Ishikawa (cell line): ENCODE data around the gene TSPAN5.

Source experiments
- CEBPB ChIP-seq: IDR thresholded peaks from 2 replicates; pipeline ENCODE4 v1.6.1; 2012
- CREB1 ChIP-seq: IDR thresholded peaks from 2 replicates; pipeline ENCODE4 v1.6.1; 2012; ENCODE audit warnings: low read depth
- EP300 ChIP-seq: IDR thresholded peaks from 2 replicates; pipeline ENCODE4 v1.6.1; 2012; ENCODE audit warnings: borderline replicate concordance
- FOXM1 ChIP-seq: IDR thresholded peaks from 2 replicates; pipeline ENCODE4 v1.6.1; 2012; ENCODE audit warnings: low read depth, borderline replicate concordance
- RAD21 ChIP-seq: IDR thresholded peaks from 2 replicates; pipeline ENCODE4 v1.6.1; 2012; ENCODE audit warnings: low read depth
- REST ChIP-seq: IDR thresholded peaks from 2 replicates; pipeline ENCODE4 v1.6.1; 2012; ENCODE audit warnings: low read depth, mild to moderate bottlenecking
- TAF1 ChIP-seq: IDR thresholded peaks from 2 replicates; pipeline ENCODE4 v1.6.1; 2012; ENCODE audit warnings: low read depth, mild to moderate bottlenecking
- TEAD4 ChIP-seq: IDR thresholded peaks from 2 replicates; pipeline ENCODE4 v1.6.1; 2012
- YY1 ChIP-seq: IDR thresholded peaks from 2 replicates; pipeline ENCODE4 v1.6.1; 2012; ENCODE audit warnings: low read depth
- ZBTB7A ChIP-seq: IDR thresholded peaks from 2 replicates; pipeline ENCODE4 v1.6.1; 2012; ENCODE audit warnings: low read depth
- TF ChIP-seq, protein P1 (sequence below): IDR thresholded peaks from 2 replicates; pipeline ENCODE4 v1.6.1; 2012

DNA sequence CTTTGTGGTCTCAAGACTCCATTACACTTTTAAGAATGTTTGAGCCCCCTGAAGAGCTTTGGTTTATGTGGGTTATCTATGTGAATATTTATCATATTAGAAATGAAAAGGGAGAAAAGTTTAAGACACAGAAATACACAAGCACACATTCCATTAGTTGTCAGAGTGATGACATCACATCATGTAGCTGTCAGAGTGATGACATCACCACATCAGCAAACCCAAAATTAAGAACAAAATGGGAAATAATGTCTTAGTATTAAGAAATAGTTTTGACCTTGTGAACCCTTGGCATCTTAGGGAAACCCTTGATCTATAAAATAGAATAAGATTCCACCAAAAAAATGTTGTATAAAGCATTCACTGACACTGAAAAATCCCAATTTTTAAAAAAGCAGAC is 195.9 kb downstream of the TSPAN5 start:
- TF ChIP-seq CEBPB (no peak), RAD21 (no peak), YY1 (no peak), FOXM1 (no peak), EP300 (no peak), REST (no peak), CREB1 (no peak), ZBTB7A (no peak), TAF1 (no peak), TEAD4 (no peak)
- TF ChIP-seq, protein P1, sequence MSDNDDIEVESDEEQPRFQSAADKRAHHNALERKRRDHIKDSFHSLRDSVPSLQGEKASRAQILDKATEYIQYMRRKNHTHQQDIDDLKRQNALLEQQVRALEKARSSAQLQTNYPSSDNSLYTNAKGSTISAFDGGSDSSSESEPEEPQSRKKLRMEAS = no peak
